CD1c-positive myeloid dendritic cell (primary cell): ENCODE data around the gene ECE2.
"Not testable (repeated sequence)": the region's sequence is repeated elsewhere in the genome, so short reads cannot be mapped to it uniquely, and the experiment has no call there.

Source experiments
- DNase-seq: peaks from one replicate; pipeline ENCODE4 v3.0.0-alpha.2; 2016; ENCODE audit errors: extremely low spot score

The ECE2 gene

DNA sequence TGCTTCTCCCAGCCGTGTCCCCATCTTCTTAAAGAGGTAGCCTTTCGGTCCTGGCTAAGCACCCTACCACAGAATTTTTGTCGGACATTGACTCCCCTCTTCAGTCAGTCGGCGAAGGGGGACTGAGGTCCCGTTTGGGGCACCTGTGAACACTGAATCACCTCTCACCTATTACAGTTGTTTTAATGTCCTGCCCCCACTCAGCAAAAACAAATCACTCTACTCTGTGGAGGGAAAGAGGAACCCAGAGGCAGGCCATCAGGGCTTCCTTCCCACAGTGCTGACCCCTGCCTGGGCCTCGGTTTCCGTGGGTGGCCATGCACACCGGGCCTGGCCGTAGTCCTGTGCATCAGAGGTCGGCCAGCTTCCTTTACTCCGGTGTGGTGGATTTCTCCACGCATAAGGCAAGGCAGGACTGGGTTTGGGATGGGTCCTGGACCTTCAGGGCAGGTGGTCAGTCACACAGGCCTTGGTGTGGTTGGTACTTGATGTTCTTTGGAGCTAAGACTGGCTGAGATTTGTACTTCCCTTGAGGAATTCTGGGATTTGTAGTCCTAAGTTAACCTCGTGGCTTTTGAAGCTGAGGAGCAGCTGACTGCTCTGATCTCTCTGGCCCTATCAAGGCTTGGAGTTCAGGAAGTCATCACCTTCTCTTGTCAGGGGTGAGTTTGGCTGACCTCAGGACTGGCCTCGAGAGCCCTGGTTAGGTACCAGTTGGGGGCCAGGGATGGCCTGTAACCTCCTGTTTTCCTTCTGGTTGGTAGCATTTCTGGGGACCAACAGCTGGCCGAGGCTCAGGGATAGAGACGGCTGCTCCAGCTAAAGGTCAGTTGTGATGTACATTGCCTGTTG, 61.0 kb downstream of the ECE2 start:
- DNase-seq: peak; percentile 74

DNA sequence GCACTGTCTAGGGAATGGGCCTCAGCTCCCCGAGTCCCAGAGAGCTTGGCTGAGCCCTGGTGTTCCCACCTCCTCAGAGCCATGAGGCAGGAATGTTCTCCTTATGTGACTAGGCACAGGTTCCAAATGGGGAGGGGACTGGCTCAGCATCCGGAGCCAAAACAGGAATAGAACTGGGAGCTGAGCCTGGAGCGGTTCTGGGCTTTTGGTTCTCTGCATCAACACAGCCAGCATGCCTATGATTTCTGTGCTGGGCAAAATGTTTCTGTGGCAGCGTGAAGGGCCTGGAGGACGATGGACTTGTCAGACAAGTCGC, 61.5 kb downstream of the ECE2 start, which contains the start of gene FAM131A:
Gene FAM131A, plus strand, starts transcription at position 202 of the 316 bp plus-strand sequence. Its CDS starts 31 bp downstream, at position 233.
- DNase-seq: no peak

DNA sequence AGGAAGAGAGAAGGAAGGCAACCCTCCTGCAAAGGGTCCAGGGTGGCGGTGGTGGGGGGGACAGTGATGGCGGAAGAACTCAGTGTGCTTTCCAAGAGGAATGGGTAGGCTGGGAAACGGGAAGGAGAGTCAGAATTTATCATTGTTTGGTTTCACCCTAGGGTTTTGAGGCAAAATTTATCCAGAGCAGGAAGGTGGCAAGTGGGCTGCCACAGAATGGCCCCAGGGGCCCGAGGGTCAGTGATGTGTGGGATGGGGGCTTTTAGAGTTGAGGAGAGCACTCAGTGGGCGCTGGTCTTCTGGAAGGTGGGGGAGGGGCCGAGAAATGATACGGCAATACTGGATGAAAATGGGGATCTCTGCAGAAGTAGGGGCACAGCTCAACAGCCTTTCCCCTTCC, 62.2 kb downstream of the ECE2 start:
- DNase-seq: no peak

DNA sequence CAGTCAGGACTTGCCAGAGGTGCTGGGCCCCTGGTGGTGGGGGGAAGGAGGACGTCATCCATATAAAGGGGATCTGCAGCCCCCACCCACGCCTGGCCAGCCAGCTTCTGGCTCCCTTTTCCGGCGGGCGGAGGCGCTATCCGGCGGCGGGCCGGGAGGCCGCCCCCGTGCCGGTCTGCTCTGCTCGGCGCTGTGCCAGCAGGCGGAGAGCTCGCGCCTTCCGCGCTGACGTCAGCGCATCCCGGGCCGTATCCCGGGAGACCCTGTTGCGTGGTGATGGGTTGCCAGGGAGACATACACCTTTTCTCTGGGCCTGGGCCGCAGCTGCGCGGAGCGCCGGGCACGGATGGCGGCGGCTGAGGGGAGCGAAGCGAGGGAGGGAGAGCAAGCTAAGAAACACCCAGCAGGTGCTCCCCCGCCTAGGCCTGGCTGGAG, 62.7 kb downstream of the ECE2 start:
- peak; percentile 76 for DNase-seq

DNA sequence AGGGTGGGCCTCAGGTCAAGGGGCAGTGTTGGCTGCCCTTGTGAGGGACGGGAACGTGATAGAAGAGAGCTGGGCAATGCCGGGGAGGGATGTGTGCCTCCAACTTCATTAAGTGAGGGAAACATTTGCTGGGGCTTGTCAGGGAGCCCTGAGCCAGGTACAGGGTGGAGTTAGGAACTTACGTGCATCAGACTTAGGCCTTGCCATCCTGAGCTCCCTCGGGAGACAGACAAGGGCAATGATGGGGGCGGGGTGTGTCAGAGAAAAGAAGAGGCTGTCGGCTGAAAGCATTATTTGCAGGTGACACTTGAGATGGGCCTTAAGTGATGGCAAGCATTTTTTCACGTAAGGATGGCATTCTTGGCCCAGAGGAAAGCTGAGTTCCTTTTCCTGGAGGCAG, 63.2 kb downstream of the ECE2 start:
- no peak for DNase-seq

DNA sequence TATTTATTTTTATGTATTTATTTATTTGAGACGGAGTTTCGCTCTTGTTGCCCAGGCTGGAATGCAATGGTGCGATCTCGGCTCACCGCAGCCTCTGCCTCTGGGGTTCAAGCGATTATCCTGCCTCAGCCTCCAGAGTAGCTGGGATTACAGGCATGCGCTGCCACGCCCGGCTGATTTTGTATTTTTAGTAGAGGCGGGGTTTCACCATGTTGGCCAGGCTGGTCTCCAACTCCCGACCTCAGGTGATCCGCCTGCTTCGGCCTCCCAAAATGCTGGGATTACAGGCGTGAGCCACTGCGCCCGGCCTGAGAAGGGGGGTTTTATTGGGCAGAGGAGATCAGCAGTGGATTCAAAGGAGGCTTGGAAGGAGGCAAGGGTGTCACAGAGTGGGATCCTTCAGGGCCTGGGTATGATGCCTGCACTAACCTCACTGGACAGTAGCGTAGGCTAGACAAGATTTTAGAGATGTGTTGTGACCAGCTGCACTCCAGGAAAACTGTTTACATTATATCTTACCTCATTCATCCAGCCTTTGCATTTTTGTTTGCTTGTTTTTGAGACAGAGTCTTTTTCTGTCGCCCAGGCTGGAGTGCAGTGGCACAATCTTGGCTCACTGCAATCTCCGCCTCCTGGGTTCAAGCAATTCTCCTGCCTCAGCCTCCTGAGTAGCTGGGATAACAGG, 63.8 kb downstream of the ECE2 start:
- DNase-seq: not testable (repeated sequence)

DNA sequence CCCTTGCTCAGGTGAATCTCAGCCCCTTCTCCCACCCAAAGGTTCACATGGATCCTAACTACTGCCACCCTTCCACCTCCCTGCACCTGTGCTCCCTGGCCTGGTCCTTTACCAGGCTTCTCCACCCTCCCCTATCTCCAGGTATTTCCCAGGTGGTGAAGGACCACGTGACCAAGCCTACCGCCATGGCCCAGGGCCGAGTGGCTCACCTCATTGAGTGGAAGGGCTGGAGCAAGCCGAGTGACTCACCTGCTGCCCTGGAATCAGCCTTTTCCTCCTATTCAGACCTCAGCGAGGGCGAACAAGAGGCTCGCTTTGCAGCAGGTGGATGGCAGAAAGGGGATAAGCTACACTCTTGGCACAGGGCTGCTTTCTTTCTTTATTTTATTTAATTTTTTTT, 66.1 kb downstream of the ECE2 start:
- DNase-seq: no peak
